HUES48 (cell line): ENCODE data around the gene KLK3.

ENCODE experiments used
- H3K27ac ChIP-seq: one replicate; pipeline ENCODE4 v1.7.0; 2013; ENCODE audit warnings: low read depth, low read length, inconsistent platforms
- H3K27me3 ChIP-seq: 2 replicates; pipeline ENCODE4 v1.6.1; 2013; ENCODE audit warnings: mild to moderate bottlenecking, low read length; ENCODE audit not compliant: control insufficient read depth, insufficient read depth
- H3K36me3 ChIP-seq: 2 replicates; pipeline ENCODE4 v1.6.1; 2013; ENCODE audit warnings: low read length; ENCODE audit not compliant: control insufficient read depth, insufficient read depth
- H3K4me1 ChIP-seq: 2 replicates; pipeline ENCODE4 v1.6.1; 2013; ENCODE audit warnings: mild to moderate bottlenecking, low read length; ENCODE audit not compliant: control insufficient read depth, insufficient read depth
- H3K4me3 ChIP-seq: 2 replicates; pipeline ENCODE4 v1.5.1; 2013; ENCODE audit warnings: mild to moderate bottlenecking, low read depth, low read length
- H3K9ac ChIP-seq: 2 replicates; pipeline ENCODE4 v1.6.1; 2013; ENCODE audit warnings: mild to moderate bottlenecking, low read depth, low read length, moderate library complexity
- H3K9me3 ChIP-seq: 2 replicates; pipeline ENCODE4 v1.6.1; 2013; ENCODE audit warnings: low read length; ENCODE audit not compliant: control insufficient read depth, insufficient read depth

KLK3 gene

GRCh38 chr19:50843205-50843604 lies 11.5 kb upstream of the KLK3 start:
- H3K27ac ChIP-seq, result no peak overlapping the region
- no peaks in the 10 kb centered on the region for H3K36me3 ChIP-seq
- H3K4me3 ChIP-seq, result no peak overlapping the region
- H3K27me3 ChIP-seq, result peaks cover 31% of the 10 kb centered on the region
- H3K9me3 ChIP-seq, result no peaks in the 10 kb centered on the region
- H3K4me1 ChIP-seq, result no peaks in the 10 kb centered on the region
- H3K9ac ChIP-seq, result no peak overlapping the region

- H3K4me3 ChIP-seq, result no peak overlapping the region
- H3K27ac ChIP-seq, result no peak overlapping the region
- no peaks in the 10 kb centered on the region for H3K4me1 ChIP-seq
- H3K27me3 ChIP-seq, result peaks cover 31% of the 10 kb centered on the region
- H3K36me3 ChIP-seq, result no peaks in the 10 kb centered on the region
- H3K9me3 ChIP-seq, result no peaks in the 10 kb centered on the region
- H3K9ac ChIP-seq, result no peak overlapping the region
These were observed 11.0 kb upstream of the KLK3 start for GRCh38 chr19:50843701-50844221.

GRCh38 chr19:50844296-50844935 lies 10.3 kb upstream of the KLK3 start:
- H3K9ac ChIP-seq, result no peak overlapping the region
- peaks cover 31% of the 10 kb centered on the region for H3K27me3 ChIP-seq
- no peaks in the 10 kb centered on the region for H3K9me3 ChIP-seq
- H3K27ac ChIP-seq, result no peak overlapping the region
- no peaks in the 10 kb centered on the region for H3K36me3 ChIP-seq
- no peaks in the 10 kb centered on the region for H3K4me1 ChIP-seq
- H3K4me3 ChIP-seq, result no peak overlapping the region

GRCh38 chr19:50850738-50851137 lies 4.0 kb upstream of the KLK3 start:
- Histone ChIP-seq H3K9ac (no peak overlapping the region), H3K4me3 (no peak overlapping the region), H3K4me1 (no peaks in the 10 kb centered on the region), H3K9me3 (no peaks in the 10 kb centered on the region), H3K27ac (no peak overlapping the region), H3K36me3 (no peaks in the 10 kb centered on the region), H3K27me3 (0 out of 2 replicates have a peak, but pooled peaks cover 3% of the 10 kb centered on the region)

- no peaks in the 10 kb centered on the region for H3K4me1 ChIP-seq
- no peaks in the 10 kb centered on the region for H3K9me3 ChIP-seq
- H3K36me3 ChIP-seq, result no peaks in the 10 kb centered on the region
- H3K27ac ChIP-seq, result no peak overlapping the region
- H3K9ac ChIP-seq, result no peak overlapping the region
- 0 out of 2 replicates have a peak, but pooled peaks cover 3% of the 10 kb centered on the region for H3K27me3 ChIP-seq
- H3K4me3 ChIP-seq, result no peak overlapping the region
These were observed 3.1 kb upstream of the KLK3 start for GRCh38 chr19:50851620-50852019.

- H3K9me3 ChIP-seq, result peaks cover 8% of the 10 kb centered on the region
- H3K9ac ChIP-seq, result no peak overlapping the region
- H3K27ac ChIP-seq, result no peak overlapping the region
- H3K27me3 ChIP-seq, result 0 out of 2 replicates have a peak, but pooled peaks cover 3% of the 10 kb centered on the region
- no peak overlapping the region for H3K4me3 ChIP-seq
- no peaks in the 10 kb centered on the region for H3K36me3 ChIP-seq
- H3K4me1 ChIP-seq, result peaks cover 4% of the 10 kb centered on the region; the same call in 1 of the 2 replicates
These were observed 2.7 kb downstream of the KLK3 start for GRCh38 chr19:50857366-50857765.

- Histone ChIP-seq H3K4me3 (no peak overlapping the region), H3K9me3 (peaks cover 8% of the 10 kb centered on the region), H3K27me3 (0 out of 2 replicates have a peak, but pooled peaks cover 3% of the 10 kb centered on the region), H3K4me1 (peaks cover 4% of the 10 kb centered on the region; the same call in 1 of the 2 replicates), H3K27ac (no peak overlapping the region), H3K9ac (no peak overlapping the region), H3K36me3 (no peaks in the 10 kb centered on the region)
These were observed 4.2 kb downstream of the KLK3 start for GRCh38 chr19:50858886-50859285.

- H3K4me1 ChIP-seq, result peaks cover 4% of the 10 kb centered on the region; the same call in 1 of the 2 replicates
- H3K9ac ChIP-seq, result no peak overlapping the region
- 0 out of 2 replicates have a peak, but pooled peaks cover 3% of the 10 kb centered on the region for H3K27me3 ChIP-seq
- peaks cover 8% of the 10 kb centered on the region for H3K9me3 ChIP-seq
- H3K36me3 ChIP-seq, result no peaks in the 10 kb centered on the region
- no peak overlapping the region for H3K27ac ChIP-seq
- no peak overlapping the region for H3K4me3 ChIP-seq
These were observed 5.1 kb downstream of the KLK3 start for GRCh38 chr19:50859849-50860248.

- no peak overlapping the region for H3K4me3 ChIP-seq
- H3K27ac ChIP-seq, result no peak overlapping the region
- H3K27me3 ChIP-seq, result no peaks in the 10 kb centered on the region
- H3K9ac ChIP-seq, result no peak overlapping the region
- H3K9me3 ChIP-seq, result peaks cover 8% of the 10 kb centered on the region
- H3K4me1 ChIP-seq, result peaks cover 4% of the 10 kb centered on the region; the same call in 1 of the 2 replicates
- H3K36me3 ChIP-seq, result no peaks in the 10 kb centered on the region
These were observed 6.3 kb downstream of the KLK3 start for GRCh38 chr19:50861010-50861409.

- no peaks in the 10 kb centered on the region for H3K27me3 ChIP-seq
These were observed 7.0 kb downstream of the KLK3 start for GRCh38 chr19:50861496-50862286.

GRCh38 chr19:50869479-50869878 lies 14.8 kb downstream of the KLK3 start:
- H3K36me3 ChIP-seq, result no peaks in the 10 kb centered on the region
- H3K9me3 ChIP-seq, result no peaks in the 10 kb centered on the region
- no peak overlapping the region for H3K27ac ChIP-seq
- no peaks in the 10 kb centered on the region for H3K4me1 ChIP-seq
- H3K4me3 ChIP-seq, result no peak overlapping the region
- H3K9ac ChIP-seq, result no peak overlapping the region
- H3K27me3 ChIP-seq, result peaks cover 4% of the 10 kb centered on the region; the same call in 1 of the 2 replicates

More at GRCh38 chr19:50861496-50862286, 7.0 kb downstream of the KLK3 start:
- peaks cover 8% of the 10 kb centered on the region for H3K9me3 ChIP-seq
- H3K36me3 ChIP-seq, result no peaks in the 10 kb centered on the region
- H3K4me3 ChIP-seq, result no peak overlapping the region
- H3K4me1 ChIP-seq, result peaks cover 4% of the 10 kb centered on the region; the same call in 1 of the 2 replicates
- H3K27ac ChIP-seq, result no peak overlapping the region
- H3K9ac ChIP-seq, result no peak overlapping the region
